ENCODE results near the gene CAPRIN2. TPM values are rescaled to one million over a fixed set of nuclear protein-coding genes. Genes with fewer than 3 reads are reported as not detected.

The CAPRIN2 gene
- total and polyA plus RNA-seq, 2 donors (not counting 1 experiment from before 2014, with no cell fraction given) = 10.8 to 17.2 TPM

- no peak overlapping the region for H2AFZ ChIP-seq (ENCODE audit: low read length)
- H3K4me3 ChIP-seq (replicated peaks in 1 of 4; ENCODE audit: control extremely low read depth in 1 of 4, insufficient read depth in 1 of 4, low read depth in 3 of 4, low read length in 4 of 4) = no peak overlapping the region
- H3K27me3 ChIP-seq (ENCODE audit: control insufficient read depth, insufficient read depth, low read length) = no peaks in the 10 kb centered on the region
- H3K9ac ChIP-seq (ENCODE audit: insufficient read depth, low read length) = no peak overlapping the region
- no peaks in the 10 kb centered on the region for H3K36me3 ChIP-seq (ENCODE audit: control insufficient read depth, insufficient read depth, low read length)
- H3K79me2 ChIP-seq (ENCODE audit: control insufficient read depth, insufficient read depth, low read length) = no peaks in the 10 kb centered on the region
- no peak overlapping the region for H3K4me2 ChIP-seq (ENCODE audit: extremely low read depth, insufficient read depth, low read length)
- no peaks in the 10 kb centered on the region for H3K4me1 ChIP-seq (ENCODE audit: control insufficient read depth, extremely low read depth, insufficient read depth, low read length)
- TF ChIP-seq EZH2 (IDR thresholded peaks at IDR 0.05; ENCODE audit: low read length, missing control alignments) (no peak), CTCF (conservative IDR thresholded peaks at IDR 0.05 in 1 of 2, IDR thresholded peaks at IDR 0.05 in 1 of 2; ENCODE audit: low read depth in 1 of 2, low read length in 2 of 2) (no peak)
- DNase-seq (ENCODE audit: low read depth in 2 of 2) = no peak
- no peaks in the 10 kb centered on the region for H4K20me1 ChIP-seq (ENCODE audit: control insufficient read depth, extremely low read depth, insufficient read depth, low read length)
- H3K9me3 ChIP-seq (ENCODE audit: control insufficient read depth, insufficient read depth, low read depth, low read length) = no peaks in the 10 kb centered on the region
- H3K27ac ChIP-seq (ENCODE audit: insufficient read depth, low read length) = no peak overlapping the region
Measured at GRCh38 chr12:30779178-30779577, 24.4 kb upstream of the CAPRIN2 start.

GRCh38 chr12:30774599-30774998, 19.8 kb upstream of the CAPRIN2 start:
- Histone ChIP-seq H3K27me3 (ENCODE audit: control insufficient read depth, insufficient read depth, low read length) (no peaks in the 10 kb centered on the region), H3K4me1 (ENCODE audit: control insufficient read depth, extremely low read depth, insufficient read depth, low read length) (no peaks in the 10 kb centered on the region), H3K4me3 (replicated peaks in 1 of 4; ENCODE audit: control extremely low read depth in 1 of 4, insufficient read depth in 1 of 4, low read depth in 3 of 4, low read length in 4 of 4) (no peak overlapping the region), H3K27ac (ENCODE audit: insufficient read depth, low read length) (no peak overlapping the region), H2AFZ (ENCODE audit: low read length) (no peak overlapping the region), H3K4me2 (ENCODE audit: extremely low read depth, insufficient read depth, low read length) (no peak overlapping the region), H3K36me3 (ENCODE audit: control insufficient read depth, insufficient read depth, low read length) (no peaks in the 10 kb centered on the region), H3K9me3 (ENCODE audit: control insufficient read depth, insufficient read depth, low read depth, low read length) (no peaks in the 10 kb centered on the region), H4K20me1 (ENCODE audit: control insufficient read depth, extremely low read depth, insufficient read depth, low read length) (no peaks in the 10 kb centered on the region), H3K79me2 (ENCODE audit: control insufficient read depth, insufficient read depth, low read length) (no peaks in the 10 kb centered on the region), H3K9ac (ENCODE audit: insufficient read depth, low read length) (no peak overlapping the region)
- TF ChIP-seq EZH2 (IDR thresholded peaks at IDR 0.05; ENCODE audit: low read length, missing control alignments) = no peak
- no peak for TF ChIP-seq CTCF (conservative IDR thresholded peaks at IDR 0.05 in 1 of 2, IDR thresholded peaks at IDR 0.05 in 1 of 2; ENCODE audit: low read depth in 1 of 2, low read length in 2 of 2)
- no peak for DNase-seq (ENCODE audit: low read depth in 2 of 2)

GRCh38 chr12:30769802-30770201, 15.1 kb upstream of the CAPRIN2 start:
- Histone ChIP-seq H4K20me1 (ENCODE audit: control insufficient read depth, extremely low read depth, insufficient read depth, low read length) (no peaks in the 10 kb centered on the region), H3K79me2 (ENCODE audit: control insufficient read depth, insufficient read depth, low read length) (no peaks in the 10 kb centered on the region), H3K4me3 (replicated peaks in 1 of 4; ENCODE audit: control extremely low read depth in 1 of 4, insufficient read depth in 1 of 4, low read depth in 3 of 4, low read length in 4 of 4) (no peak overlapping the region), H2AFZ (ENCODE audit: low read length) (no peak overlapping the region), H3K9me3 (ENCODE audit: control insufficient read depth, insufficient read depth, low read depth, low read length) (no peaks in the 10 kb centered on the region), H3K36me3 (ENCODE audit: control insufficient read depth, insufficient read depth, low read length) (no peaks in the 10 kb centered on the region), H3K27ac (ENCODE audit: insufficient read depth, low read length) (no peak overlapping the region), H3K27me3 (ENCODE audit: control insufficient read depth, insufficient read depth, low read length) (no peaks in the 10 kb centered on the region), H3K9ac (ENCODE audit: insufficient read depth, low read length) (no peak overlapping the region), H3K4me2 (ENCODE audit: extremely low read depth, insufficient read depth, low read length) (no peak overlapping the region), H3K4me1 (ENCODE audit: control insufficient read depth, extremely low read depth, insufficient read depth, low read length) (no peaks in the 10 kb centered on the region)
- DNase-seq (ENCODE audit: low read depth in 2 of 2) = no peak
- TF ChIP-seq EZH2 (IDR thresholded peaks at IDR 0.05; ENCODE audit: low read length, missing control alignments) (no peak), CTCF (conservative IDR thresholded peaks at IDR 0.05 in 1 of 2, IDR thresholded peaks at IDR 0.05 in 1 of 2; ENCODE audit: low read depth in 1 of 2, low read length in 2 of 2) (no peak)
